ENCODE data around the gene PLCG1.

Gene PLCG1

DNA sequence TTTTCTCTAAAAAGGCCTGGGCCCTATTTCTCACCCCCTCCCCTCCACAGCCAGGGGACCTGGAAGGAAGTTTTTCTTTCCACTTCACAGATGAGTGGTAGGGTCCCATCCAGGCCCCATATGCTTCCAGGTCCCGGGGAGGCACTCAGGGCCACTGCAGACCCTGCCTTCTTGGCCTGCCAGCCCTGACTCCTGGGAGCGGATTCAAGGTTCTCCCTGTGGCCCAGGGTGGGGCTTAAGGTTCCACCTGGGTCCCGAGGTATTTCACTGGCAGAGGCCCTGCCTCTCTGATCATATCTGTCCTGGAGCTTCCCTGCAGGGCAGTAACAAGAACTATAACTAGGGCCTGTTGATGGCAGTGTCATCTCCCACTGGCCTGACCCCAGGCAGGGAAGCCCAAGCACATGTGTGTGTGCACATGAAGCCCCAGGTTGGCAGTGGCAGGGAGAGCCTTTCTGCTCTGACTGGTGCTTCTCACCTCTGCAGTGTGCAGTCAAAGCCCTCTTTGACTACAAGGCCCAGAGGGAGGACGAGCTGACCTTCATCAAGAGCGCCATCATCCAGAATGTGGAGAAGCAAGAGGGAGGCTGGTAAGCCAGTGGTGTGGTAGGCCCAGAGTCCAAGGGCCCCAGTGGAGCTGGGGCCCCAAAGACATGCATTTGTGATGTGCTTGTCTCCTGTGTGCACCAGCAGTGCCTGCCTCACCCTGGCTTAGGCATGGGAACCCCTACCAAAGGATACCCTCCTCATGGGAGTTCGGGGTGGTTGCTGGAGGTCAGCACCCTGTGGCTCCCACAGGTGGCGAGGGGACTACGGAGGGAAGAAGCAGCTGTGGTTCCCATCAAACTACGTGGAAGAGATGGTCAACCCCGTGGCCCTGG is 31.2 kb downstream of the PLCG1 start:
- no peak overlapping the region for H3K4me3 ChIP-seq (ENCODE audit: low read length)
- TF ChIP-seq, protein P1, sequence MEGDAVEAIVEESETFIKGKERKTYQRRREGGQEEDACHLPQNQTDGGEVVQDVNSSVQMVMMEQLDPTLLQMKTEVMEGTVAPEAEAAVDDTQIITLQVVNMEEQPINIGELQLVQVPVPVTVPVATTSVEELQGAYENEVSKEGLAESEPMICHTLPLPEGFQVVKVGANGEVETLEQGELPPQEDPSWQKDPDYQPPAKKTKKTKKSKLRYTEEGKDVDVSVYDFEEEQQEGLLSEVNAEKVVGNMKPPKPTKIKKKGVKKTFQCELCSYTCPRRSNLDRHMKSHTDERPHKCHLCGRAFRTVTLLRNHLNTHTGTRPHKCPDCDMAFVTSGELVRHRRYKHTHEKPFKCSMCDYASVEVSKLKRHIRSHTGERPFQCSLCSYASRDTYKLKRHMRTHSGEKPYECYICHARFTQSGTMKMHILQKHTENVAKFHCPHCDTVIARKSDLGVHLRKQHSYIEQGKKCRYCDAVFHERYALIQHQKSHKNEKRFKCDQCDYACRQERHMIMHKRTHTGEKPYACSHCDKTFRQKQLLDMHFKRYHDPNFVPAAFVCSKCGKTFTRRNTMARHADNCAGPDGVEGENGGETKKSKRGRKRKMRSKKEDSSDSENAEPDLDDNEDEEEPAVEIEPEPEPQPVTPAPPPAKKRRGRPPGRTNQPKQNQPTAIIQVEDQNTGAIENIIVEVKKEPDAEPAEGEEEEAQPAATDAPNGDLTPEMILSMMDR (conservative IDR thresholded peaks at IDR 0.05; ENCODE audit: low read depth, low read length) = no peak
- DNase-seq (ENCODE audit: low read depth) = no peak

DNA sequence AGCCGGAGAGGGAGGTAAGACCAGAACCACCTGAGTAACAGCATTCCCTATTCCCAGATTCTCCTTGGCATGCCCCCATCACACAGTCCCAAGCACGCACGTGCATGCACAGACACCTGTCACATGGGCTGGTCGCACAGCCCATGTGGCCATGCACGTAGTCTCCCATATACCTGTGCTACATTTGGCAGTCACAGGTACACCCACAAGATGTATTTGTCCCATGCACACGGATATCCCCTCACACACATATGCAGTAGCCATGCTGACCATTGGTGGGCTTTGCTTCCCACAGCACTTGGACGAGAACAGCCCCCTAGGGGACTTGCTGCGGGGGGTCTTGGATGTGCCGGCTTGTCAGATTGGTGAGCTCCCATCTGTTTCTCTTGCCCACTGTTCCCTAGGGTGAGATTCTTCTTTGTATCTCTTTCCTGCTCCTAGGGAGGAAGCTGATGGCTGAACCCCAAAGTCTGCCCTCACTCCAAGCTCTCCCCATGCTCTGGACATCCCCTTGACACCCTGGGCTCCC is 31.9 kb downstream of the PLCG1 start:
- DNase-seq (ENCODE audit: low read depth) = no peak
- H3K4me3 ChIP-seq (ENCODE audit: low read length) = no peak overlapping the region
- TF ChIP-seq, protein P1 (conservative IDR thresholded peaks at IDR 0.05; ENCODE audit: low read depth, low read length) = no peak

DNA sequence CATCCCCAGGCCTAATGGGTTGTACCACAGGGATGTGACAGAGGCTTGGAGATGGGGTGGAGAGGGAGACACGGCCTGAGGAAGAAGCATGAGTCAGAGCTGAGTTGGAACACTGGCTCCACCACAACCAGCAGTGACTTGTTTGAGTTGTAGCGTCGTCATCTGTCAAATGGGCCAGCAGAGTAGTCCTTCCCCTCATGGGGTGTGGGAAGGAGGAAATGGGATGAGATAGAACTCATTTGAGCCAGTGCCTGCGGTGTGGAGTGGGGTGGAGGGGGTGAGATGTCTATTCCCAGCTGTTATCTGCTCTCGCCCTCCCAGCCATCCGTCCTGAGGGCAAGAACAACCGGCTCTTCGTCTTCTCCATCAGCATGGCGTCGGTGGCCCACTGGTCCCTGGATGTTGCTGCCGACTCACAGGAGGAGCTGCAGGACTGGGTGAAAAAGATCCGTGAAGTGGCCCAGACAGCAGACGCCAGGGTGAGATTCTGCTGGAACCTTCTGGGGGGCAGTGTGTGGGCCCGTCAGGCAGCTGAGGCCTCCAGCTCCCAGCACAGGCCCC is 32.5 kb downstream of the PLCG1 start:
- no peak overlapping the region for H3K4me3 ChIP-seq (ENCODE audit: low read length)
- DNase-seq (ENCODE audit: low read depth) = no peak
- TF ChIP-seq, protein P1 (conservative IDR thresholded peaks at IDR 0.05; ENCODE audit: low read depth, low read length) = no peak

DNA sequence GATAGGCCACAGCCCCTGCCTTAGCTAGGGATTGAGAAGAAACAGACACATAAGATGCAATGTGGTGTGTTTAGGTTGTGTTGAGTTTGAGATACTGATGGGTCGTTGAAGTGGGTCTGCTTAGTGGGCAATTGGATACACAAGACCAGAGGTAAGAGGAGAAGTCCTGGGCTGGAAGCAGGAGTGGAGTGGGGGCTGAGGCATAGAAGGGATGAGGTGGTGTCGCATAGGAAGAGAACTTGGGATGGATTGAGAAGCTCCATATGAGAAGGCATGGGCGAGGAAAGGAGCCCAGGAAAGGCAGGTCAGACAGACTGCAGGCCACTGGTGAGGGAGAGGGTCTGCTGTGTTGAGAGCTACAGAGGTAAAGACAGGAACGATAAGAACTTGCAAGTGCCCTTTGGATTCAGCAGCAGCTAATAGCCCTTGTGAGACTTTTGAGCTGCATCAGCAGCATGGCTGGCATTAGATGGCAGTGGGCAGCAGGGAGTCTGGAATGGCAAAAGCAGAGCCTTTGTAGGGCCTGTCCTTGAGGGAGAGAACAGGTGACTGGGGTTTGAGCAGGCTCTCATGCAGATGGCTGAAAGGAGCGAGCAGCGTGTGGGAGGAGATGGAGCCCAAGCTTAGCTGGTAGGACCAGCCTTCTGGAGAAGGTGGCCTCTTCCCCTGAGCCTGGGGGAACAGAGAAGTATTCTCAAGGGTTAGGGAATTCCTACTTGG is 33.2 kb downstream of the PLCG1 start:
- no peak for DNase-seq (ENCODE audit: low read depth)
- TF ChIP-seq, protein P1 (conservative IDR thresholded peaks at IDR 0.05; ENCODE audit: low read depth, low read length) = no peak

DNA sequence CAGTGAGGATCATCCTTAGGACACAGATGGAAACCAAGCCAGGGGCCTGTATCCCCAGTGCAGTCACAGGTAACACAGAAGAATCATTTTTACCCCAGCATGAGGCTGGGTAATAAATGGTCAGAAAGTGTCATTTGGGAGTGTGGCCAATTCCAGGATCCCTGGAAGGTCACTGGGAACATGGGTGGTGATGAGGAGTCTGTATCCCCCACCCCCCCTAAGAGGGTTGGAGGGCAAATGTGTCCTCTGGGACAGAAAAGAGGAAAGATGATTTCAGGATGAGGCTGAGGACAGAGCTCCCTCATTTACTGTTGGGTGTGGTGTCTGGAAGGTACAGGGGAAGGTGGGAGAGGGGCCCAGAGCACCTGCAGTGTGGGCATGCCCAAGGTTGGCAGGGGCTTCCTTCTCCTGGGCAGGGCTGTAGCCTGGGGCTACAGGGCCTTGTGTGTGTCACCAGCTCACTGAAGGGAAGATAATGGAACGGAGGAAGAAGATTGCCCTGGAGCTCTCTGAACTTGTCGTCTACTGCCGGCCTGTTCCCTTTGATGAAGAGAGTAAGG is 34.5 kb downstream of the PLCG1 start:
- TF ChIP-seq, protein P1 (conservative IDR thresholded peaks at IDR 0.05; ENCODE audit: low read depth, low read length) = no peak
- DNase-seq (ENCODE audit: low read depth) = no peak
- H3K4me3 ChIP-seq (ENCODE audit: low read length) = no peak overlapping the region

More for the DNA sequence above, 33.2 kb downstream of the PLCG1 start:
- H3K4me3 ChIP-seq (ENCODE audit: low read length) = no peak overlapping the region

DNA sequence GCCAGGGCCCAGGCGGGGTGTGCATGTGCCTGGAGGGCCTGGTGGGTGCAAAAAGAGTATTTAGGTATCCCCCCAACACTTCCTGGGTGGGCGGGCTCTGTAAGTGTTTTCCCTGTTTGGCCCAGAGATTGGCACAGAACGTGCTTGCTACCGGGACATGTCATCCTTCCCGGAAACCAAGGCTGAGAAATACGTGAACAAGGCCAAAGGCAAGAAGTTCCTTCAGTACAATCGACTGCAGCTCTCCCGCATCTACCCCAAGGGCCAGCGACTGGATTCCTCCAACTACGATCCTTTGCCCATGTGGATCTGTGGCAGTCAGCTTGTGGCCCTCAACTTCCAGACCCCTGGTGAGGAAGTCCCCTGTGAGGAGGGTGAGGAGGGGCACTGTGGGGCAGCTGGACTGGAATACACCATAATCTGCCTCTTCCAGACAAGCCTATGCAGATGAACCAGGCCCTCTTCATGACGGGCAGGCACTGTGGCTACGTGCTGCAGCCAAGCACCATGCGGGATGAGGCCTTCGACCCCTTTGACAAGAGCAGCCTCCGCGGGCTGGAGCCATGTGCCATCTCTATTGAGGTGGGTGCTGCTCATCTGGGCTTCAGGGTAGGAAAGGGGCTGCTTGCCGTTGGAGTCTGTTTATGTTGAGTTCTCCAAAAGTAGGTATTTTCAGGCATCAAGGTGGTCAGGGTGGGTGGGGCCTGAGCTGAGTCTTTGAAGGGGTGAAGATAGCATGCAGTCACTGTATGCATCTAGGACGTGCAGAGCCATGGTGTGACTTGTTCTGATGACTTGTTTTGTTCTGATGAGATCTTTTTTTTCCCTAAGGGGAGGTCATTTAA is 35.2 kb downstream of the PLCG1 start:
- TF ChIP-seq, protein P1 (conservative IDR thresholded peaks at IDR 0.05; ENCODE audit: low read depth, low read length) = no peak
- no peak overlapping the region for H3K4me3 ChIP-seq (ENCODE audit: low read length)
- no peak for DNase-seq (ENCODE audit: low read depth)

Data from retinal pigment epithelial cell (primary cell).